Measurements from ENCODE around the gene STXBP5L. TPM values are rescaled to one million over a fixed set of nuclear protein-coding genes. Genes with fewer than 3 reads are reported as not detected.

STXBP5L gene
- total RNA-seq, 1 donor from 2014 or later, result 2.1 TPM

- no peaks in the 10 kb centered on the region for H3K36me3 ChIP-seq (ENCODE audit: insufficient read depth, low read length)
- TF ChIP-seq CTCF (IDR thresholded peaks at IDR 0.05; ENCODE audit: insufficient read depth, low read depth, low read length) (no peak), EZH2 (IDR thresholded peaks at IDR 0.05; ENCODE audit: insufficient read depth, low read length) (no peak)
- H3K79me2 ChIP-seq (ENCODE audit: insufficient read depth, low read length), result no peaks in the 10 kb centered on the region
- Mint-ChIP-seq H3K4me3 (ENCODE audit: unreplicated experiment) (peak overlapping the region; percentile 90), H3K4me1 (ENCODE audit: low read depth, unreplicated experiment) (no peaks in the 10 kb centered on the region), H3K27me3 (ENCODE audit: low read depth, unreplicated experiment) (no peaks in the 10 kb centered on the region), H3K27ac (ENCODE audit: unreplicated experiment) (no peak overlapping the region), H3K36me3 (ENCODE audit: low read depth, unreplicated experiment) (no peaks in the 10 kb centered on the region), H3K9me3 (ENCODE audit: unreplicated experiment) (no peaks in the 10 kb centered on the region)
- no peak overlapping the region for H3K4me3 ChIP-seq (ENCODE audit: insufficient read depth, low read depth, low read length)
- no peaks in the 10 kb centered on the region for H3K9me3 ChIP-seq (ENCODE audit: insufficient read depth, low read depth, low read length)
- H3K4me1 ChIP-seq (ENCODE audit: insufficient read depth, low read length), result no peaks in the 10 kb centered on the region
- H3K27me3 ChIP-seq (ENCODE audit: insufficient read depth, low read length), result peaks cover 16% of the 10 kb centered on the region
- H3K9ac ChIP-seq (ENCODE audit: low read length), result no peak overlapping the region
- H3K4me2 ChIP-seq (ENCODE audit: low read length), result peak overlapping the region; percentile 96
- FAIRE-seq (no peak), DNase-seq (ENCODE audit: low read depth) (no peak)
- no peaks in the 10 kb centered on the region for H4K20me1 ChIP-seq (ENCODE audit: insufficient read depth, low read length)
- H3K27ac ChIP-seq (ENCODE audit: low read depth, low read length), result no peak overlapping the region
- H2AFZ ChIP-seq (ENCODE audit: low read depth, low read length), result no peak overlapping the region
Measured at GRCh38 chr3:120909602-120909878, 1.5 kb downstream of the STXBP5L start.

- Histone ChIP-seq H3K4me2 (ENCODE audit: low read length) (no peak overlapping the region), H3K36me3 (ENCODE audit: insufficient read depth, low read length) (no peaks in the 10 kb centered on the region), H3K27me3 (ENCODE audit: insufficient read depth, low read length) (no peaks in the 10 kb centered on the region), H3K9me3 (ENCODE audit: insufficient read depth, low read depth, low read length) (no peaks in the 10 kb centered on the region), H3K79me2 (ENCODE audit: insufficient read depth, low read length) (no peaks in the 10 kb centered on the region), H4K20me1 (ENCODE audit: insufficient read depth, low read length) (no peaks in the 10 kb centered on the region), H2AFZ (ENCODE audit: low read depth, low read length) (no peak overlapping the region), H3K27ac (ENCODE audit: low read depth, low read length) (no peak overlapping the region), H3K9ac (ENCODE audit: low read length) (no peak overlapping the region), H3K4me1 (ENCODE audit: insufficient read depth, low read length) (no peaks in the 10 kb centered on the region), H3K4me3 (ENCODE audit: insufficient read depth, low read depth, low read length) (no peak overlapping the region)
- Mint-ChIP-seq H3K9me3 (ENCODE audit: unreplicated experiment) (peaks cover 18% of the 10 kb centered on the region), H3K4me3 (ENCODE audit: unreplicated experiment) (no peak overlapping the region), H3K4me1 (ENCODE audit: low read depth, unreplicated experiment) (peaks cover 8% of the 10 kb centered on the region), H3K27me3 (ENCODE audit: low read depth, unreplicated experiment) (no peaks in the 10 kb centered on the region), H3K27ac (ENCODE audit: unreplicated experiment) (no peak overlapping the region), H3K36me3 (ENCODE audit: low read depth, unreplicated experiment) (peaks cover 4% of the 10 kb centered on the region)
- DNase-seq (ENCODE audit: low read depth), result no peak
- no peak for FAIRE-seq
- TF ChIP-seq CTCF (IDR thresholded peaks at IDR 0.05; ENCODE audit: insufficient read depth, low read depth, low read length) (no peak), EZH2 (IDR thresholded peaks at IDR 0.05; ENCODE audit: insufficient read depth, low read length) (no peak)
Measured at GRCh38 chr3:120926146-120926545, 18.1 kb downstream of the STXBP5L start.

GRCh38 chr3:120928991-120929390 is 21.0 kb downstream of the STXBP5L start:
- FAIRE-seq, result no peak
- Histone ChIP-seq H4K20me1 (ENCODE audit: insufficient read depth, low read length) (no peaks in the 10 kb centered on the region), H3K27me3 (ENCODE audit: insufficient read depth, low read length) (no peaks in the 10 kb centered on the region), H3K36me3 (ENCODE audit: insufficient read depth, low read length) (no peaks in the 10 kb centered on the region), H3K79me2 (ENCODE audit: insufficient read depth, low read length) (no peaks in the 10 kb centered on the region), H2AFZ (ENCODE audit: low read depth, low read length) (no peak overlapping the region), H3K9ac (ENCODE audit: low read length) (no peak overlapping the region), H3K9me3 (ENCODE audit: insufficient read depth, low read depth, low read length) (no peaks in the 10 kb centered on the region), H3K27ac (ENCODE audit: low read depth, low read length) (no peak overlapping the region), H3K4me2 (ENCODE audit: low read length) (no peak overlapping the region), H3K4me3 (ENCODE audit: insufficient read depth, low read depth, low read length) (no peak overlapping the region), H3K4me1 (ENCODE audit: insufficient read depth, low read length) (no peaks in the 10 kb centered on the region)
- peaks cover 18% of the 10 kb centered on the region for H3K9me3 Mint-ChIP-seq (ENCODE audit: unreplicated experiment)
- peaks cover 1% of the 10 kb centered on the region for H3K36me3 Mint-ChIP-seq (ENCODE audit: low read depth, unreplicated experiment)
- H3K4me3 Mint-ChIP-seq (ENCODE audit: unreplicated experiment), result no peak overlapping the region
- no peak for TF ChIP-seq EZH2 (IDR thresholded peaks at IDR 0.05; ENCODE audit: insufficient read depth, low read length)
- TF ChIP-seq CTCF (IDR thresholded peaks at IDR 0.05; ENCODE audit: insufficient read depth, low read depth, low read length), result no peak
- DNase-seq (ENCODE audit: low read depth), result peak; percentile 48
- H3K4me1 Mint-ChIP-seq (ENCODE audit: low read depth, unreplicated experiment), result peaks cover 8% of the 10 kb centered on the region
- H3K27ac Mint-ChIP-seq (ENCODE audit: unreplicated experiment), result peak overlapping the region; percentile 81
- no peaks in the 10 kb centered on the region for H3K27me3 Mint-ChIP-seq (ENCODE audit: low read depth, unreplicated experiment)

Data from astrocyte (in vitro differentiated cells and primary cell).